Hypothalamus (tissue), 51 donors: Measurements from ENCODE around the gene HES4.

Experiments used
- DNase-seq, 51 donors: peaks; one replicate each; lab custom pipeline; 2025; lab: John Stamatoyannopoulos, UW

HES4 gene

GRCh38 chr1:969260-969855, 30.5 kb downstream of the HES4 start:
- DNase-seq, result no peak

- no peak for DNase-seq
These were observed 32.2 kb downstream of the HES4 start for GRCh38 chr1:967466-968343.

GRCh38 chr1:966704-967300, 33.1 kb downstream of the HES4 start:
- peak in 3 of 51 donors; percentile 16 to 33 (median 17) for DNase-seq

GRCh38 chr1:966135-966703, 33.7 kb downstream of the HES4 start, which contains the start of gene PLEKHN1:
Gene PLEKHN1, plus strand, starts transcription at chr1:966482. Its CDS starts 50 bp downstream, at chr1:966532.
- no peak for DNase-seq

- DNase-seq, result no peak
These were observed 34.3 kb downstream of the HES4 start for GRCh38 chr1:965526-966134.

GRCh38 chr1:964691-965525, 35.0 kb downstream of the HES4 start:
- no peak for DNase-seq

GRCh38 chr1:963746-964525, 36.0 kb downstream of the HES4 start:
- DNase-seq, result no peak

- no peak for DNase-seq
These were observed 36.6 kb downstream of the HES4 start for GRCh38 chr1:963301-963651.

GRCh38 chr1:962381-963300, 37.3 kb downstream of the HES4 start:
- DNase-seq, result no peak

- DNase-seq, result no peak
These were observed 38.7 kb downstream of the HES4 start for GRCh38 chr1:961132-961669.

GRCh38 chr1:960363-961131, 39.4 kb downstream of the HES4 start, which contains the start of gene KLHL17:
Gene KLHL17, plus strand, starts transcription at chr1:960584. Its CDS starts 110 bp downstream, at chr1:960694.
- DNase-seq, result peak in 40 of 51 donors; percentile 6 to 76 (median 39)

GRCh38 chr1:959731-960362, 40.0 kb downstream of the HES4 start:
- DNase-seq, result no peak

GRCh38 chr1:958823-959730, 40.8 kb downstream of the HES4 start, which contains the start of gene NOC2L:
Gene NOC2L, minus strand, starts transcription at chr1:959256. Its CDS starts 16 bp downstream, at chr1:959240.
- peak; percentile 54 to 96 (median 88) for DNase-seq

- no peak for DNase-seq
These were observed 43.3 kb downstream of the HES4 start for GRCh38 chr1:956636-957035.

- DNase-seq, result no peak
These were observed 44.4 kb downstream of the HES4 start for GRCh38 chr1:955474-955873.
